Breast epithelium (tissue), 3 donors: ENCODE results near the gene XPO1.

ENCODE experiments used
- POLR2A ChIP-seq: fragments of 450-650 bp; IDR thresholded peaks from one replicate; pipeline ENCODE4 v1.6.1; 2016; ENCODE audit warnings: antibody characterized with exemption, mild to moderate bottlenecking, moderate library complexity
- POLR2AphosphoS5 ChIP-seq, 3 donors: sonication (generic); formaldehyde crosslinking; IDR thresholded peaks; one replicate each; pipeline ENCODE4 v1.6.1; 2017; ENCODE audit warnings: antibody characterized with exemption in 3 of 3
- TF ChIP-seq, protein P1 (sequence below), 3 donors: fragments of 450-650 bp; IDR thresholded peaks; one replicate each; pipeline ENCODE4 v1.5.1; 2016 to 2017; ENCODE audit warnings: antibody characterized with exemption in 3 of 3, mild to moderate bottlenecking in 3 of 3, moderate library complexity in 3 of 3

DNA sequence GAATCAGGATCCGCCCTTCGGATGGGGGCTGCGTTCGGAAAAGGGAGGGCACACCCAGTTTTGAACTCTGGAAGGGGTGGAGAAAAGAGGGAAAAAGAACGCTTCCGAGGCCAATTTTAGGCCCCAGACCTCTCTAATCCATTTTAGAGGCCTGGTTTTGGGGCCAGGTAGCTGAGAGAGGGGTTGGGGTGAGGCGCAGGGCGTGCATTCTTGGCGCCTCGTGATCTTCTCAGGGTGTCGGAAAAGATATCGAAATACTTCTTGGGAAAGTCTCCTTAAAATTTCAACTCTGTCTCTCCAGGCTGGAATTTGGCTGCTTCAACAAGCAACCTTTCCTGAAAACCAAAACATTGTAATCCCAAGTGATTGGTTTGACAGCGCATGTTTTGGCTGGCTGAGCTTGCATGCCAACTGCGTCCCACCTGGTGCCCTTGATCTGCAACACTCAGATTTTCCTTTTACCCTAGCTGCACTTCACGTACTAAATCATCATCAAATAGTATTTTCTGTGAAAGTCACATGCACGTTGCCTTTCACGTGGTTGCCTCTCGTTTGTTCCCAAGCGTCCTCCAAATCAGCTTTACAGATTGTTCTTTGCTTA lies 864 bp upstream of the XPO1 start:
- TF ChIP-seq, protein P1, sequence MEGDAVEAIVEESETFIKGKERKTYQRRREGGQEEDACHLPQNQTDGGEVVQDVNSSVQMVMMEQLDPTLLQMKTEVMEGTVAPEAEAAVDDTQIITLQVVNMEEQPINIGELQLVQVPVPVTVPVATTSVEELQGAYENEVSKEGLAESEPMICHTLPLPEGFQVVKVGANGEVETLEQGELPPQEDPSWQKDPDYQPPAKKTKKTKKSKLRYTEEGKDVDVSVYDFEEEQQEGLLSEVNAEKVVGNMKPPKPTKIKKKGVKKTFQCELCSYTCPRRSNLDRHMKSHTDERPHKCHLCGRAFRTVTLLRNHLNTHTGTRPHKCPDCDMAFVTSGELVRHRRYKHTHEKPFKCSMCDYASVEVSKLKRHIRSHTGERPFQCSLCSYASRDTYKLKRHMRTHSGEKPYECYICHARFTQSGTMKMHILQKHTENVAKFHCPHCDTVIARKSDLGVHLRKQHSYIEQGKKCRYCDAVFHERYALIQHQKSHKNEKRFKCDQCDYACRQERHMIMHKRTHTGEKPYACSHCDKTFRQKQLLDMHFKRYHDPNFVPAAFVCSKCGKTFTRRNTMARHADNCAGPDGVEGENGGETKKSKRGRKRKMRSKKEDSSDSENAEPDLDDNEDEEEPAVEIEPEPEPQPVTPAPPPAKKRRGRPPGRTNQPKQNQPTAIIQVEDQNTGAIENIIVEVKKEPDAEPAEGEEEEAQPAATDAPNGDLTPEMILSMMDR (IDR thresholded peaks at IDR 0.05) = no peak
- no peak for TF ChIP-seq POLR2A
- TF ChIP-seq POLR2AphosphoS5 (IDR thresholded peaks at IDR 0.05) = peak in 1 of 3 donors; percentile 15
